ENCODE data around the gene PMP22. TPM values are rescaled to one million over a fixed set of nuclear protein-coding genes. Genes with fewer than 3 reads are reported as not detected.
"Not testable (repeated sequence)": the region's sequence is repeated elsewhere in the genome, so short reads cannot be mapped to it uniquely, and the experiment has no call there.

The PMP22 gene
- total RNA-seq, 2 donors from 2014 or later: 0.36 TPM; not detected in 1

GRCh38 chr17:15236281-15237105 is 28.6 kb downstream of the PMP22 start:
- no peaks in the 10 kb centered on the region for H3K9me3 Mint-ChIP-seq
- H3K36me3 Mint-ChIP-seq: no peaks in the 10 kb centered on the region
- DNase-seq (ENCODE audit: low spot score) (no peak), ATAC-seq (no peak)
- H3K4me3 Mint-ChIP-seq: no peak overlapping the region
- peaks cover 0 to 3% of the 10 kb centered on the region in 2 donors for H3K4me1 Mint-ChIP-seq (ENCODE audit: low read depth in 2 of 2)
- no peak overlapping the region for H3K27ac Mint-ChIP-seq
- H3K27me3 Mint-ChIP-seq: peaks cover 17 to 21% of the 10 kb centered on the region in 2 donors

- Mint-ChIP-seq H3K4me3 (no peak overlapping the region), H3K27me3 (peaks cover 9 to 20% of the 10 kb centered on the region in 2 donors), H3K4me1 (ENCODE audit: low read depth in 2 of 2) (peaks cover 0 to 3% of the 10 kb centered on the region in 2 donors), H3K36me3 (no peaks in the 10 kb centered on the region), H3K27ac (no peak overlapping the region), H3K9me3 (no peaks in the 10 kb centered on the region)
- DNase-seq (ENCODE audit: low spot score) (no peak), ATAC-seq (no peak)
Measured at GRCh38 chr17:15233971-15234370, 31.2 kb downstream of the PMP22 start.

GRCh38 chr17:15233022-15233805 is 31.9 kb downstream of the PMP22 start:
- no peaks in the 10 kb centered on the region for H3K9me3 Mint-ChIP-seq
- H3K36me3 Mint-ChIP-seq: no peaks in the 10 kb centered on the region
- H3K4me1 Mint-ChIP-seq (ENCODE audit: low read depth in 2 of 2): peaks cover 0 to 3% of the 10 kb centered on the region in 2 donors
- no peak for DNase-seq (ENCODE audit: low spot score)
- peaks cover 2 to 15% of the 10 kb centered on the region in 2 donors for H3K27me3 Mint-ChIP-seq
- no peak overlapping the region for H3K27ac Mint-ChIP-seq
- no peak for ATAC-seq
- H3K4me3 Mint-ChIP-seq: no peak overlapping the region

GRCh38 chr17:15232517-15232915 is 32.6 kb downstream of the PMP22 start:
- Mint-ChIP-seq H3K27me3 (peaks cover 0 to 15% of the 10 kb centered on the region in 2 donors), H3K9me3 (no peaks in the 10 kb centered on the region), H3K27ac (no peak overlapping the region), H3K4me3 (no peak overlapping the region), H3K4me1 (ENCODE audit: low read depth in 2 of 2) (peaks cover 0 to 3% of the 10 kb centered on the region in 2 donors), H3K36me3 (no peaks in the 10 kb centered on the region)
- no peak for DNase-seq (ENCODE audit: low spot score)
- ATAC-seq: no peak

- Mint-ChIP-seq H3K27ac (no peak overlapping the region), H3K27me3 (peaks cover 4 to 17% of the 10 kb centered on the region in 2 donors), H3K4me1 (ENCODE audit: low read depth in 2 of 2) (peaks cover 0 to 3% of the 10 kb centered on the region in 2 donors), H3K9me3 (no peaks in the 10 kb centered on the region), H3K4me3 (no peak overlapping the region), H3K36me3 (no peaks in the 10 kb centered on the region)
- DNase-seq (ENCODE audit: low spot score) (no peak), ATAC-seq (no peak)
Measured at GRCh38 chr17:15231851-15232516, 33.1 kb downstream of the PMP22 start.

- Mint-ChIP-seq H3K27me3 (peaks cover 8 to 17% of the 10 kb centered on the region in 2 donors), H3K4me3 (no peak overlapping the region), H3K27ac (no peak overlapping the region), H3K4me1 (ENCODE audit: low read depth in 2 of 2) (no peaks in the 10 kb centered on the region), H3K36me3 (no peaks in the 10 kb centered on the region), H3K9me3 (no peaks in the 10 kb centered on the region)
- ATAC-seq (no peak), DNase-seq (ENCODE audit: low spot score) (no peak)
Measured at GRCh38 chr17:15230866-15231265, 34.3 kb downstream of the PMP22 start.

GRCh38 chr17:15221827-15222226 is 43.3 kb downstream of the PMP22 start:
- not testable (repeated sequence) for H3K27ac Mint-ChIP-seq; H3K9me3 Mint-ChIP-seq; H3K36me3 Mint-ChIP-seq; ATAC-seq; DNase-seq (ENCODE audit: low spot score); H3K27me3 Mint-ChIP-seq; H3K4me3 Mint-ChIP-seq; H3K4me1 Mint-ChIP-seq (ENCODE audit: low read depth in 2 of 2)

GRCh38 chr17:15220785-15221184 is 44.3 kb downstream of the PMP22 start:
- H3K4me1 Mint-ChIP-seq (ENCODE audit: low read depth in 2 of 2): no peaks in the 10 kb centered on the region
- H3K36me3 Mint-ChIP-seq: no peaks in the 10 kb centered on the region
- ATAC-seq: no peak
- H3K4me3 Mint-ChIP-seq: no peak overlapping the region
- H3K9me3 Mint-ChIP-seq: no peaks in the 10 kb centered on the region
- peaks cover 0 to 4% of the 10 kb centered on the region in 2 donors for H3K27me3 Mint-ChIP-seq
- no peak for DNase-seq (ENCODE audit: low spot score)
- no peak overlapping the region for H3K27ac Mint-ChIP-seq

- Mint-ChIP-seq H3K4me3 (no peak overlapping the region), H3K27me3 (peaks cover 11 to 12% of the 10 kb centered on the region in 2 donors), H3K4me1 (ENCODE audit: low read depth in 2 of 2) (no peaks in the 10 kb centered on the region), H3K27ac (no peak overlapping the region), H3K36me3 (no peaks in the 10 kb centered on the region), H3K9me3 (no peaks in the 10 kb centered on the region)
- no peak for ATAC-seq
- no peak for DNase-seq (ENCODE audit: low spot score)
Measured at GRCh38 chr17:15216481-15216880, 48.6 kb downstream of the PMP22 start.

GRCh38 chr17:15213381-15214087 is 51.6 kb downstream of the PMP22 start:
- Mint-ChIP-seq H3K27ac (no peak overlapping the region), H3K4me3 (no peak overlapping the region)

GRCh38 chr17:15210247-15210646 is 54.9 kb downstream of the PMP22 start:
- Mint-ChIP-seq H3K4me1 (ENCODE audit: low read depth in 2 of 2) (no peaks in the 10 kb centered on the region), H3K9me3 (no peaks in the 10 kb centered on the region), H3K4me3 (no peak overlapping the region), H3K27me3 (peaks cover 26 to 32% of the 10 kb centered on the region in 2 donors), H3K36me3 (no peaks in the 10 kb centered on the region), H3K27ac (no peak overlapping the region)
- no peak for ATAC-seq
- DNase-seq (ENCODE audit: low spot score): no peak

More at GRCh38 chr17:15213381-15214087, 51.6 kb downstream of the PMP22 start:
- ATAC-seq: no peak
- Mint-ChIP-seq H3K36me3 (no peaks in the 10 kb centered on the region), H3K27me3 (peaks cover 17 to 18% of the 10 kb centered on the region in 2 donors), H3K4me1 (ENCODE audit: low read depth in 2 of 2) (no peaks in the 10 kb centered on the region), H3K9me3 (no peaks in the 10 kb centered on the region)
- no peak for DNase-seq (ENCODE audit: low spot score)

- not testable (repeated sequence) for H3K27ac Mint-ChIP-seq; ATAC-seq; DNase-seq (ENCODE audit: low spot score); H3K4me1 Mint-ChIP-seq (ENCODE audit: low read depth in 2 of 2); H3K9me3 Mint-ChIP-seq; H3K4me3 Mint-ChIP-seq
- H3K27me3 Mint-ChIP-seq: peaks cover 24 to 41% of the 10 kb centered on the region in 2 donors
- H3K36me3 Mint-ChIP-seq: peaks cover 16% of the 10 kb centered on the region
Measured at GRCh38 chr17:15203062-15203461, 62.1 kb downstream of the PMP22 start.

GRCh38 chr17:15200574-15200973 is 64.6 kb downstream of the PMP22 start:
- ATAC-seq; H3K4me1 Mint-ChIP-seq (ENCODE audit: low read depth in 2 of 2); DNase-seq (ENCODE audit: low spot score); H3K4me3 Mint-ChIP-seq; H3K27ac Mint-ChIP-seq: not testable (repeated sequence)
- Mint-ChIP-seq H3K9me3 (peaks cover 12% of the 10 kb centered on the region), H3K36me3 (peaks cover 16% of the 10 kb centered on the region), H3K27me3 (peaks cover 24 to 51% of the 10 kb centered on the region in 2 donors)
